H1 (cell line): ENCODE measurements around the gene PPP1R3G. TPM values are rescaled to one million over a fixed set of nuclear protein-coding genes. Genes with fewer than 3 reads are reported as not detected.

Experiments used
- CTCF ChIA-PET: fragments of 300-600 bp; sonication (Branson Sonifier 250); formaldehyde crosslinking; loops from one replicate; lab custom pipeline; 2021; ENCODE audit not compliant: partially characterized antibody; lab: Charles Lee
- POLR2A ChIA-PET: fragments of 300-600 bp; sonication (Branson Sonifier 250); formaldehyde crosslinking; loops from one replicate; lab custom pipeline; 2021; ENCODE audit warnings: inconsistent platforms; ENCODE audit not compliant: partially characterized antibody; lab: Charles Lee
- DNase-seq, 2 experiments: peaks; one replicate each; pipeline versions ENCODE4 v3.0.0 to v3.0.0-alpha.2; 2010 to 2022; ENCODE audit warnings: low spot score in 2 of 2, low read depth in 1 of 2, mixed read lengths in 1 of 2
- FAIRE-seq: peaks from 2 replicates; lab custom pipeline; 2011; peaks lifted over from hg19 to GRCh38; lab: Jason Lieb, UNC
- H2AFZ ChIP-seq: 2 replicates; pipeline ENCODE4 v1.8.1; 2012; ENCODE audit warnings: low read length, inconsistent platforms
- H2AK5ac ChIP-seq: 2 replicates; pipeline ENCODE4 v1.6.1; 2013; ENCODE audit warnings: low read depth, low read length
- H2BK120ac ChIP-seq: replicated peaks from 2 replicates; pipeline ENCODE3; 2013; ENCODE audit warnings: low read depth, low read length, inconsistent platforms
- H2BK12ac ChIP-seq: 2 replicates; pipeline ENCODE4 v1.6.1; 2013; ENCODE audit warnings: low read depth, low read length
- H2BK15ac ChIP-seq: 2 replicates; pipeline ENCODE4 v1.6.1; 2013; ENCODE audit warnings: low read length
- H2BK20ac ChIP-seq: 2 replicates; pipeline ENCODE4 v1.6.1; 2013; ENCODE audit warnings: low read length
- H2BK5ac ChIP-seq: 2 replicates; pipeline ENCODE4 v1.6.1; 2013; ENCODE audit warnings: low read depth, low read length
- H3K14ac ChIP-seq: 2 replicates; pipeline ENCODE4 v1.6.1; 2013; ENCODE audit warnings: inconsistent platforms; ENCODE audit not compliant: insufficient read length
- H3K18ac ChIP-seq: 2 replicates; pipeline ENCODE4 v1.6.1; 2013; ENCODE audit warnings: low read length; ENCODE audit errors: extremely low read depth
- H3K23ac ChIP-seq: 2 replicates; pipeline ENCODE4 v1.6.1; 2013; ENCODE audit warnings: inconsistent platforms; ENCODE audit not compliant: insufficient read length
- H3K23me2 ChIP-seq: 2 replicates; pipeline ENCODE4 v1.6.1; 2013; ENCODE audit warnings: low read depth, low read length
- H3K27ac ChIP-seq: 2 replicates; pipeline ENCODE4 v1.6.1; 2011; ENCODE audit warnings: low read depth, low read length, inconsistent platforms
- H3K27me3 ChIP-seq, 4 experiments: replicated peaks in 1 of 4; 1 replicate in 1 of 4; 2 replicates in 3 of 4; pipeline versions ENCODE4 v1.6.1 to v1.8.1; 2011 to 2013; ENCODE audit warnings: low read length in 3 of 4, mild to moderate bottlenecking in 3 of 4, inconsistent platforms in 2 of 4, mixed read lengths in 2 of 4, moderate library complexity in 1 of 4; ENCODE audit not compliant: control insufficient read depth in 3 of 4, insufficient read depth in 3 of 4; ENCODE audit errors: extremely low read depth in 1 of 4
- H3K36me3 ChIP-seq, 4 experiments: 2 replicates each; pipeline versions ENCODE4 v1.6.1 to v1.8.1; 2011 to 2013; ENCODE audit warnings: mild to moderate bottlenecking in 4 of 4, low read length in 3 of 4, moderate library complexity in 2 of 4, control low read depth in 1 of 4, inconsistent platforms in 1 of 4; ENCODE audit not compliant: insufficient read depth in 4 of 4, control insufficient read depth in 2 of 4
- H3K4ac ChIP-seq: replicated peaks from 2 replicates; pipeline ENCODE3; 2013; ENCODE audit warnings: low read length, low read depth, mixed read lengths, inconsistent platforms; ENCODE audit not compliant: insufficient read length
- H3K4me1 ChIP-seq, 4 experiments: replicated peaks in 1 of 4; 1 replicate in 1 of 4; 2 replicates in 3 of 4; pipeline versions ENCODE4 v1.6.1 to v1.8.1; 2011 to 2013; ENCODE audit warnings: low read length in 3 of 4, inconsistent platforms in 2 of 4, mixed read lengths in 1 of 4; ENCODE audit not compliant: insufficient read depth in 4 of 4, control insufficient read depth in 3 of 4
- H3K4me2 ChIP-seq, 2 experiments: 2 replicates each; pipeline versions ENCODE4 v1.6.1 to v1.8.1; 2011 to 2013; ENCODE audit warnings: low read depth in 2 of 2, low read length in 2 of 2, control low read depth in 1 of 2, inconsistent platforms in 1 of 2, mild to moderate bottlenecking in 1 of 2; ENCODE audit not compliant: insufficient read depth in 1 of 2
- H3K4me3 ChIP-seq, 4 experiments: fragments of 200-600, 300-600 bp in 1 of 4; sonication (generic), shearing (Covaris generic), sonication (Bioruptor Twin) in 1 of 4; 2 replicates each; pipeline versions ENCODE4 v1.5.1 to v1.8.1; 2011 to 2016; ENCODE audit warnings: low read length in 4 of 4, low read depth in 3 of 4, control low read depth in 2 of 4, inconsistent platforms in 2 of 4, mild to moderate bottlenecking in 2 of 4, mixed read lengths in 1 of 4, moderate library complexity in 1 of 4; ENCODE audit not compliant: insufficient read depth in 2 of 4; ENCODE audit errors: extremely low read depth in 1 of 4
- H3K56ac ChIP-seq: replicated peaks from 2 replicates; pipeline ENCODE3; 2013; ENCODE audit warnings: low read depth, mild to moderate bottlenecking, mixed read lengths, low read length, inconsistent platforms; ENCODE audit not compliant: insufficient read length
- H3K79me1 ChIP-seq: 2 replicates; pipeline ENCODE4 v1.6.1; 2013; ENCODE audit warnings: low read depth, low read length, control low read depth
- H3K79me2 ChIP-seq, 2 experiments: 2 replicates each; pipeline versions ENCODE4 v1.6.1 to v1.8.1; 2012 to 2013; ENCODE audit warnings: low read length in 2 of 2, mild to moderate bottlenecking in 2 of 2, inconsistent platforms in 1 of 2; ENCODE audit not compliant: insufficient read depth in 2 of 2, control insufficient read depth in 1 of 2
- H3K9ac ChIP-seq, 4 experiments: replicated peaks in 1 of 4; 1 replicate in 1 of 4; 2 replicates in 3 of 4; pipeline versions ENCODE4 v1.6.1 to v1.8.1; 2011 to 2013; ENCODE audit warnings: low read depth in 3 of 4, low read length in 3 of 4, control low read depth in 2 of 4, mild to moderate bottlenecking in 2 of 4, moderate library complexity in 2 of 4, inconsistent platforms in 1 of 4; ENCODE audit errors: extremely low read depth in 1 of 4
- H3K9me3 ChIP-seq, 2 experiments: 2 replicates each; pipeline versions ENCODE4 v1.6.1 to v1.8.1; 2012 to 2013; ENCODE audit warnings: mild to moderate bottlenecking in 2 of 2, moderate library complexity in 2 of 2, control low read depth in 1 of 2, inconsistent platforms in 1 of 2, low read depth in 1 of 2, low read length in 1 of 2, mixed read lengths in 1 of 2; ENCODE audit not compliant: insufficient read depth in 2 of 2
- H4K20me1 ChIP-seq, 2 experiments: replicated peaks in 1 of 2; 2 replicates each; pipeline versions ENCODE3 to v1.8.1; 2011 to 2013; ENCODE audit warnings: inconsistent platforms in 2 of 2, low read length in 2 of 2, mild to moderate bottlenecking in 1 of 2; ENCODE audit not compliant: insufficient read depth in 2 of 2, control insufficient read depth in 1 of 2
- H4K5ac ChIP-seq: 2 replicates; pipeline ENCODE4 v1.6.1; 2013; ENCODE audit warnings: low read length, low read depth, mixed read lengths, inconsistent platforms; ENCODE audit not compliant: insufficient read length
- H4K8ac ChIP-seq: 2 replicates; pipeline ENCODE4 v1.8.0; 2013; ENCODE audit warnings: mild to moderate bottlenecking, moderate library complexity, low read length, inconsistent platforms; ENCODE audit not compliant: insufficient read depth; ENCODE audit errors: extremely low read depth
- H4K91ac ChIP-seq: replicated peaks from 2 replicates; pipeline ENCODE3; 2013; ENCODE audit warnings: low read length, mixed read lengths, inconsistent platforms; ENCODE audit not compliant: insufficient read length
- CBX5 ChIP-seq: fragments of 300-800, 300-1000 bp; sonication (generic); IDR thresholded peaks from 2 replicates; pipeline ENCODE4 v1.7.1; 2016; ENCODE audit warnings: antibody characterized with exemption, low read length, low read depth
- CHD1 ChIP-seq: IDR thresholded peaks from 2 replicates; pipeline ENCODE4 v1.6.1; 2012; ENCODE audit warnings: low read depth, low read length, improper control_type of control experiment
- KDM5A ChIP-seq: fragments of 200-600 bp; IDR thresholded peaks from 2 replicates; pipeline ENCODE4 v1.7.1; 2012; ENCODE audit warnings: mild to moderate bottlenecking, low read length, inconsistent platforms, mixed read lengths
- RAD21 ChIP-seq, 2 experiments: IDR thresholded peaks in 1 of 2; conservative IDR thresholded peaks in 1 of 2; 2 replicates each; pipeline ENCODE4 v1.6.1; 2011; ENCODE audit warnings: low read depth in 2 of 2, low read length in 2 of 2, improper control_type of control experiment in 1 of 2, inconsistent platforms in 1 of 2, mild to moderate bottlenecking in 1 of 2, moderate library complexity in 1 of 2
- RBBP5 ChIP-seq: IDR thresholded peaks from 2 replicates; pipeline ENCODE4 v1.7.1; 2012; ENCODE audit warnings: low read depth, mild to moderate bottlenecking, inconsistent platforms, low read length, moderate library complexity, borderline replicate concordance
- SIRT6 ChIP-seq: IDR thresholded peaks from one replicate; pipeline ENCODE4 v1.7.1; 2012; ENCODE audit warnings: low read length, inconsistent platforms
- TBP ChIP-seq: IDR thresholded peaks from 2 replicates; pipeline ENCODE4 v1.6.1; 2011; ENCODE audit warnings: low read depth, low read length, improper control_type of control experiment
- WGBS, 2 experiments: shearing (Covaris generic) in 1 of 2; methylation state at CpG; one replicate each; pipeline versions ENCODE4 v1.1.6 to v1.1.7; 2013 to 2015; ENCODE audit warnings: low lambda C conversion rate in 2 of 2, mixed read lengths in 2 of 2, inconsistent platforms in 1 of 2, low coverage in 1 of 2, missing lambda C conversion rate in 1 of 2; ENCODE audit not compliant: insufficient replicate concordance in 2 of 2, insufficient coverage in 1 of 2, insufficient read length in 1 of 2; ENCODE audit errors: extremely low coverage in 1 of 2, missing lambda C conversion rate in 1 of 2; 5-methylcytosine and 5-hydroxymethylcytosine counted together
- polyA plus RNA-seq, 7 experiments: library from polyadenylated mRNA; depleted of rRNA in 3 of 7; stranded (reverse) in 5 of 7; unstranded in 2 of 7; fragments of >200 nt in 5 of 7; fragments of 200-250 nt in 2 of 7; gene quantifications; 1 replicate in 5 of 7; 2 replicates in 1 of 7; 4 replicates in 1 of 7; pipeline versions ENCODE4 v1.2.1 to v1.2.3, GENCODE V29; 2011 to 2013; ENCODE audit warnings: missing spikeins in 2 of 7, mixed read lengths in 2 of 7
- total RNA-seq: library from RNA; stranded (reverse); fragmentation: NEBNext Ultra II Directional; extraction: Animal tissue kit (Norgen Biotek cat#: 25700); gene quantifications from 2 replicates; pipeline ENCODE4 v1.2.1, GENCODE V29; 2021

Gene PPP1R3G
- total and polyA plus RNA-seq, 2 of the 8 experiments (the other 6 are each of a cell fraction or from before 2014, with no cell fraction given) = 0.03 to 0.09 TPM

DNA sequence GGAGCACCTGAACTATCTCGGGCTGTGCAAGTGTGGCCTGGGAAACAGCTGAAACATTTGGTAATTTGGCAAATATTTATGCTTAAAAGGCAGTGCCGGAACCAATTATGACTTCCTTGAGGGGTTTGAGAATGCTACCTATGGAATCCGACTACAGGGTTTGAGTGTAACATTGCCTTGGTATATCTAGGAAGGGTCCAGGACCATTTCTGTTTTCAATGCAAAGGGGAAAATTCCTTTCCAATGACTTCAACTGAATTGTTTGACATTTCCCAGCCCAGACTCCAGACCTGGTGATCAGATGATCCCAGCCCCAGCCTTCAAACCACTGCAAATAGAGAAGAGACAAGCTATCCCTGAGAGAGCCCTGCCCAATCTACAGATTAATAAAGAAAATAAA is 4.6 kb upstream of the PPP1R3G start:
- H3K18ac ChIP-seq = no peak overlapping the region
- DNase-seq (no peak), FAIRE-seq (no peak)
- no peak overlapping the region for H4K5ac ChIP-seq
- H4K8ac ChIP-seq = no peak overlapping the region
- POLR2A ChIA-PET = no interaction called here
- H3K9ac ChIP-seq = no peak overlapping the region
- no peak overlapping the region for H3K23ac ChIP-seq
- no peak overlapping the region for H2BK20ac ChIP-seq
- 82% methylated on average over 3 of the region's 3 CpGs; no CpG with 5 or more reads in 1 of the 2 experiments for WGBS, 2 experiments
- H3K79me2 ChIP-seq = no peaks in the 10 kb centered on the region
- H3K27me3 ChIP-seq = peaks cover 16 to 37% (median 34%) of the 10 kb centered on the region in 4 experiments
- peaks cover 0 to 8% (median 2%) of the 10 kb centered on the region in 4 experiments; a peak in 3 of 7 replicates for H3K4me1 ChIP-seq
- H3K9me3 ChIP-seq = no peaks in the 10 kb centered on the region
- H3K23me2 ChIP-seq = peaks cover 9% of the 10 kb centered on the region; the same call in 1 of the 2 replicates
- H3K56ac ChIP-seq = no peak overlapping the region
- H3K4ac ChIP-seq = no peak overlapping the region
- H3K79me1 ChIP-seq = no peaks in the 10 kb centered on the region; the same call in 1 of the 2 replicates
- no peak overlapping the region for H4K91ac ChIP-seq
- H3K4me3 ChIP-seq = no peak overlapping the region
- no peak overlapping the region for H2AFZ ChIP-seq
- no peak overlapping the region for H2AK5ac ChIP-seq
- no peak overlapping the region for H3K27ac ChIP-seq
- H3K14ac ChIP-seq = no peak overlapping the region
- no peak overlapping the region for H2BK120ac ChIP-seq
- no peak overlapping the region for H2BK5ac ChIP-seq
- H2BK15ac ChIP-seq = no peak overlapping the region
- H2BK12ac ChIP-seq = no peak overlapping the region
- CTCF ChIA-PET = interaction anchor here (1.1 to 1.5 kb wide), 2 partner anchors 50 to 63 kb away, joined by 3 read pairs; no protein-coding TSS in a partner anchor
- H3K36me3 ChIP-seq = no peaks in the 10 kb centered on the region
- H3K4me2 ChIP-seq = no peak overlapping the region
- H4K20me1 ChIP-seq = peaks cover 0 to 4% of the 10 kb centered on the region in 2 experiments
- TF ChIP-seq RBBP5 (no peak), RAD21 (IDR thresholded peaks at IDR 0.05 in 1 of 2, conservative IDR thresholded peaks at IDR 0.05 in 1 of 2; ENCODE audit: low read depth in 2 of 2, low read length in 2 of 2) (no peak), TBP (no peak), KDM5A (no peak), SIRT6 (no peak), CHD1 (no peak), CBX5 (no peak)
